ENCODE results near the gene C9orf43.
"Not testable (repeated sequence)": the region's sequence is repeated elsewhere in the genome, so short reads cannot be mapped to it uniquely, and the experiment has no call there.

The C9orf43 gene, protein sequence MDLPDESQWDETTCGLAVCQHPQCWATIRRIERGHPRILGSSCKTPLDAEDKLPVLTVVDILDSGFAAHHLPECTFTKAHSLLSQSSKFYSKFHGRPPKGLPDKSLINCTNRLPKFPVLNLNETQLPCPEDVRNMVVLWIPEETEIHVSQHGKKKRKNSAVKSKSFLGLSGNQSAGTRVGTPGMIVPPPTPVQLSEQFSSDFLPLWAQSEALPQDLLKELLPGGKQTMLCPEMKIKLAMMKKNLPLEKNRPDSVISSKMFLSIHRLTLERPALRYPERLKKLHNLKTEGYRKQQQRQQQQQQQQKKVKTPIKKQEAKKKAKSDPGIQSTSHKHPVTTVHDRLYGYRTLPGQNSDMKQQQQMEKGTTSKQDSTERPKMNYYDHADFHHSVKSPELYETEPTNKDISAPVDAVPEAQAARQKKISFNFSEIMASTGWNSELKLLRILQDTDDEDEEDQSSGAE

DNA sequence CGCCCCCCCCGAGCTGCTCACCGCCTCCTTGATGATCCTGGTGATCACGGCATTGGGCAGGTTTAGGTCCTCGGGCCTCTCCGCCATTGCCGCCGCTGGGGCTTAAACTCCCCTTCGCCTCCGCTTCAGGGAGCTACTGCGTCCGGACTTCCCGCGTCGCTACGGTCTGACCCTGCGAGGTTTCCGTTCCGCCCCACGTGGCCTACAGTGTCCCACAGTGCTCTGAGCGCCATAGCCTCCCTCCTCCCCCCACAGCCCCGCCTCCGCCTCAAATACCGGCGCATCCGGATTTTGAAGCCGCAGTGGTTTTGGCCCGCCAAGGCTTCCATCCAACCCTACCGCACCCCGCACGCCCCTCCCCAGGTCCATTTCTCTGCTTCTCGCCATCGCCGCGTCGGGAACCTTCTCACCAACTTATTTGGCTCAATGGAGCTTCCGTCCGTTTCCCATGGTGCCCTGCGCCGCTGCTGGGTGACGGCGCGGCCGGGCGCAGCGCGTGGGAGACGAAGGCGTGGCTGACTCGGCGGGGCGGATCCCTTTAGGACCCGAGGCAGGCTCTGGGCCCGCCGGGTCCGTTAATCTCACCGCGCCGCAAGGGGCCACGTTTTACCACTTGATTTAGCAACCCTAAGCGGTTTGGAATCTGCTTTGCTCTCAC, at the start of gene C9orf43, which contains the start of gene POLE3:
Gene C9orf43 (plus strand): TSS at position 541 of the 658 bp plus-strand sequence. CDS start 2,747 bp downstream, outside the sequence.
Gene POLE3 (minus strand): TSS at position 469 of the 658 bp plus-strand sequence. CDS start 382 bp downstream, at position 87.
- peak; percentile 94 to 95 for DNase-seq

DNA sequence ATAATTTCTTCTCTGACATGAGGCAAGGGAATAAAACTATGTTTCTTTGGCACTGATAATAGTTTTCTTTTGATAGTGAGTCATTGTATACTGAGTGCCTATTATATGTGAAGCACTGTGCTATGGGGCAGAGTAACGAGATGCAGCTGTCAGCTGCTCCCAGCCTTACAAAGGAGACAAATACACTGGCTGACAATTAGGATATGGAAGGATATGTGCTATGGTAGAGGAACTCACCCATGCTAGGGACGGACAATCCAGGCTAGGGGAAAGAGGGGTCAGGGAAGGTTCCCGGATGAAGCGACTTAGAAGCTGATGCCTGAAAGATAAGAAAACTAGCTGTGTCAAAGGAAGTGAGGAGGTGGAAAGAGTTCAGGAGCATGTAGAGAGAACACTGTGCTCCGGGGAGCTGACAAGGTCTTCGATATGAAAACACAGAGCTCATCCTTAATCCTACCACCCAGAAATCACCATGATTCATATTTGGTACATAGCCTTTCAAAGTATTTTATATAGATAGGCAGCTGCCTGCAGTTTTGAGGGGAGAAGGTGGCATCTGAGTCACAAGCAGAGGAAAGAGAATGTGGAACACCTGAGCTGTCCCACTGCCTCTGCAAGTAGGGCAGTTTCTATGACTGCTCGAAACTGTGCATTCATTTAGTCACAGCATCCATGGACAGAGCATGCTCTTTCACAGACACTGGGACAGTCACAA, 49.1 kb upstream of the C9orf43 start:
- DNase-seq, result no peak

DNA sequence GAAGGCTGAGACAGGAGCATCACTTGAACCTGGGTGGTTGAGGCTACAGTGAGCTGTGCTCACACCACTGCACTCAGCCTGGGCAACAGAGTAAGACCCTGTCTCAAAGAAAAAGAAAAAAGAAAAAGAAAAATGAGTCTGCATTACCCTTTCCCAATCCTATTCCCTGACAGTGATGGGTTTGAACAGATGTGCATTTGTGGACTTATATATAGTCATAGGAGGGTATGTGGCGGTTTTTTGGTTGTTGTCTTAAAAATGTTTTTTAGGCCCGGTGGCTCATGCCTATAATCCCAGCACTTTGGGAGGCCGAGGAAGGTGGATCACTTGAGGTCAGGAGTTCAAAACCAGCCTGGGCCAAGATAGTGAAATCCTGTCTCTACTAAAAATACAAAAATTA, 47.2 kb upstream of the C9orf43 start:
- DNase-seq, result no peak

DNA sequence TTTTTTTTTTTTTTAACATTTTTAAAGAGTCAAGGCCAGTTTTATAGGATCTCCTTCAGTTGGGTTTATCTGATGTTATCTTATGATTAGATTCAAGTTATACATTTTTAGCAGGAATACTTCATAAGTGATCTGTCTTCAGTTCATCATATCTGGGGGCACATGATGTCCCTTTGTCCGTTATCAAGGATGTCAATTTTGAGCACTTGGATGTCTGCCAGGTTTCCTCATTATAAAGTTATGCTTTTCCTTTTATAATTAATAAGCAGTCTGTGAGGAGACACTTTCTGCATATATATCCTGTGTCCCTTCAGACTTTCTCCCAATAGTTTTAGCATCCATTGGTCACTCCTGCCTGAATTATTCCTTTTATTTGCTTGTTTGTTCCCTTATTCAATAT, 45.6 kb upstream of the C9orf43 start:
- no peak for DNase-seq

DNA sequence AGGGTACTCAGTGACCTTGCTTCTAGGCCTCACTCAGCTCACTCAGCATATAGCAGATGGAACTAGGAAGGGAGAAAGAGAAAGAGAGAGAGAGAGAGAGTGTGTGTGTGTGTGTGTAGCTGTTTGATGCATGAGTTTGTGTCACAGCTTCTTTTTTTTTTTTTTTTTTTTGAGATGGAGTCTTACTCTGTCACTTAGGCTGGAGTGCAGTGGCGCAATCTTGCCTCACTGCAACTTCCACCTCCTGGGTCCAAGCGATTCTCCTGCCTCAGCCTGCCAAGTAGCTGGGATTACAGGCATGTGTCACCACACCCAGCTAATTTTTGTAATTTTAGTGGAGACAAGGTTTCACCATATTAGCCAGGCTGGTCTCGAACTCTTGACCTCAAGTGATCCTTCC, 44.9 kb upstream of the C9orf43 start:
- DNase-seq, result not testable (repeated sequence)

DNA sequence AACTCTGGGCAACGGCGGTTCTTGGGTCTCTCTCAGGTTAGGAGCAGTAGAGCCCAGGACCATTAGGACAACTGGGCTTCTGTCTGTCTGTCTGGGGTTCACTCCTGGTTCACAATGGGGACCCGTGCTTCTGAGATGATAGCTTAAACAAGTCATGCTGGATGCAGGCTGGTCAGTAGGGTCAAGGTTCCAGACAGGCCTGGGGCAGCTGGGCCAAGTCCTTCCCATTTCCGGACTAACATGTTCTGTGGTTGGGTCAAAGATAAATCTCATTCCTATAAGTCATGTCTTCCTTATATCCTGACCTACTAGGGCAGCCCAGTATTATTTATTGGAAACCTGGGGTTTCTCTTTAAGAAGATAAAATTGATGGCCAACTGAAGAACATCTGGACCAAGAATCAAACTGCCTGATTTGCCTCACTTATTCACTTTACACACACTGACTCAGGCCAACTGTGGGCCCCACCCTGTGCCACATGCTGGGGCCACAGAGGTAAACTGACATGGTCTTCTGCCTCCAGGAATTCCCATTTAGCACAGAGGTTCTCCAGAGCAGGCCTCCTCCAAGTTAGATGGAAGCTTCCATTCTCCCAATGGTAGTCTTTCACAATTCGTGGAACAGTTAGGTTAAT, 42.1 kb upstream of the C9orf43 start:
- DNase-seq, result no peak

DNA sequence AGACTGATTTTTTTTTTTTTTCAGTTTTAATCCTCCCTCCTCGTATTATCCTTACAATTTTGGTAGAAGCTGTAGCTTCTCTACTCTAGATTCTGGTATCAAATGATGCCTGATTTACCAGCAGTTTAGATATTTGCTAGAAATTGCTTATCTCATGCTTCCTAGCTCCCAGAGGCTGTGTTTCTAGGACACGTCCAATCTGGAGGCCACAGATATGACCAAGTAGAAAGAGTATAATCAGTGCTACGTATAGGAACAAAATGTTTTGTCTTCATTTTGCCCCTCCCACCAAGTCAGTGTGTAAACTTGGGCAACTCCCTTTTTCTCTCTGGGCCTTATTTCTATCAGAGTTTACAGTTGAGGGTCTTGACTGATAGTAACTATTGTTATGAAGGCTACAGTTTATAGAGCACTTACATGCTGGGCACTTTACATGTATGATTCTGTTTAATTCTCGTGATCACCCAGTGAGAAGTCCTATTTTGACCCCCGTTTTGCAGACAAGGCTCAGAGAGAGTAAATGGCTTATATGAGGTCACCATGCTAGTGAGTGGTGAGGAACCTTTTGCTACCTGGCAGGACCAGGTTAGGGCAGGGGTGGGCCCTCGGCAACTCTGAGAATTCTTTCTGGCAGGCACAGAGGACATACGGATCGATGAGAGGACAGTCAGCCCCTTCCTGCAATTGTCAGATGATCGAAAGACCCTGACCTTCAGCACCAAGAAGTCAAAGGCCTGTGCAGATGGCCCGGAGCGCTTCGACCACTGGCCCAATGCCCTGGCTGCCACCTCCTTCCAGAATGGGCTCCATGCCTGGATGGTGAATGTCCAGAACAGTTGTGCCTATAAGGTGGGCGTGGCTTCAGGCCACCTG, 41.3 kb upstream of the C9orf43 start:
- no peak for DNase-seq

DNA sequence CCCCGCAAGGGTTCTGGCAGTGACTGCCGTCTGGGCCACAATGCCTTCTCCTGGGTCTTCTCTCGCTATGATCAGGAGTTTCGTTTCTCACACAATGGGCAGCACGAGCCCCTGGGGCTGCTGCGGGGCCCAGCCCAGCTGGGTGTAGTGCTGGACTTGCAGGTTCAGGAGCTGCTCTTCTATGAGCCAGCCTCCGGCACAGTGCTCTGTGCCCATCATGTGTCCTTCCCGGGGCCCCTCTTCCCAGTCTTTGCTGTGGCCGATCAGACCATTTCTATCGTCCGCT, 40.7 kb upstream of the C9orf43 start:
- no peak for DNase-seq

DNA sequence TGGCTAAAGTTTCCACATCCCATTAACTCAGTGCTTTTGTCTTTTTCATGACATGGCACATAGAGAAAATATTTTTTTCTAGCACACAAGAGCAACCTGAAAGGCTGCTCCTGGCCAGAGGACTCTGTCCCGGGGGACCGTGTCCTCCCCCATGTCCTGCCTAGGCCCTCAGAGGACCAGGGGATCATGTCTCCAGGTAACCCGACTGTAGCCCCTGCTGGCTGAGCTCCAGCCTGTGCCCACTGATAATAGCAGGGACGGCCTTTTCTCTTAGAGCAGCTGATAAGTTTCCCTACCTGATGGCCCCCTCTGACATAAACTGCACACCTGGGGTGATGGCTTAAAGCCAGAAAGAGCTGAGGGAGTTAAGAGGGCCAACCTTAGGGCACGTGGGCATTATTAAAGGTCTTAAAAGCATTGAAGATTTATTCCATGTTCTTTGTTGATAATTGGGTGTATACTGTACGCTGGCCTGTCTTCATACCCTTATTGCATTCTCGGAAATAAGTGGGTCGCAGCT, 39.7 kb upstream of the C9orf43 start:
- no peak for DNase-seq

DNA sequence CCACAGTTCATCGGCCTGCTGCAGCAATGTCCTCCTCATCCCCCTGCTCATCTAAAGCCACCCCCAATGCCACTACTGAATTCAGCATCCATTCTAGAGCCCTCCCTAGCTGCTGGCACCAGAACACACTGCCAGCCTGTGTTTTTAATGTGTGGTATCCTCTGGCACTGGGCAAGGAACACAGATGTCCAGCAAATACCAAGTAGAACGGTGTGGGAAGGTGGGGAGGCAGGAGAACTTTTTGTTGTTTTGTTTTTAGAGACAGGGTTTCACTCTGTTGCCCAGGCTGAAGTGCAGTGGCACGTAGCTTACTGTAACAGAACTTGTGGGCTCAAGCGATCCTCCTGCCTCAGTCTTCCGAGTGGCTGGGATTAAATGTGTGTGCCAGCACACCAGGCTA, 38.5 kb upstream of the C9orf43 start:
- no peak for DNase-seq

DNA sequence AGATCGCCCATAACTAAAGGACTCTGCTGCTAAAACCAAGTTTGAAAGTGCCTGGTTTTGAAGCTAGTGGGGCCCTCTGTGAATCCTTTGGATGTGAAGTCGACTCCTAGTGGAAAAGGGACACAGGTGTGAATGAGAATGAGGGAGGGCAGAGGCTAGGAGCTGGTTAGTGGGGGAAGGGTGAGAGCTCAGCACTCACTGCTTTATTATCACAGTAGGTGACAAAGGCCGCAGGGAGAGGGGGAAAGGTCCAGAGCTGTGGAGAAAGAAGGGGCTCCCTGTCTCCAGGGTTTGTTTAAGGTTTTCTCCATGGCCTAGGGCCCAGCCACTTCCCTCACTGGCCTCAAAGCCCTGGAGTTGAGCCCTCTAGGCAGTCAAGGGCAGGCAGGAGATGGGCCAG, 37.3 kb upstream of the C9orf43 start:
- DNase-seq, result no peak

DNA sequence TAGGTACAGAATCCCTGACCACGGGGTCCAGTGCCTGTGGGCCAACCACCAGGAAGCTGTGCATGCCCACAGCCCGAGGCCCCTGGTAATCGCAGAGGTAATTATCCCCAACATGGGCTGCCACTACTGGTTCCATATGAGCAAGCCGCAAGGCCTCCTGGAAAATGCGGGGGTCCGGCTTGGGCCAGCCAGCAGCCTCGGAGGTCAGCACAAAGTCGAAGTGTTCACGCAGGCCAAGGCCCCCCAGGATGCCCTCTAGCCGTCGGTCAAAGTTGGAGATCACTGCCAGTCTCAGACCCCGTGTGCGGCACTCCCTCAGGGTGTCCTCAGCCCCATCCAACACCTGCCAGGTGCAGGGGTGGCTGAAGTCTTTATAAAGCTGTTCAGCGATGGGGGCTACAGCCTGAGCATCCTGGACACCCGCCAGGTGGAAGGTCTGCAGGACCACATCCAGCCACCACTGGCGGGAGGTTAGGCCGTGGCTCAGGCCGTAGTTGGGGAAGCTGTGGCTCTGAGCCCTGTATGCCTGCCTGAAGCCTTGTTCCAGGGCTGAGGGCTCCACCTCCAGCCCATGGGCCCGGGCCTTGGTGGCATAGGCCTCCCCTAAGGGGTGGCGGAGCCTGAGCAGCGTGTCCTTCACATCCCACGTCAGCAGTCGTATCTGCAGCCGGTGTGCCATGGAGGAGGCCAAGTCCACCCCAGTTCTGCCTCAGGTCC, 36.7 kb upstream of the C9orf43 start:
- no peak for DNase-seq

DNA sequence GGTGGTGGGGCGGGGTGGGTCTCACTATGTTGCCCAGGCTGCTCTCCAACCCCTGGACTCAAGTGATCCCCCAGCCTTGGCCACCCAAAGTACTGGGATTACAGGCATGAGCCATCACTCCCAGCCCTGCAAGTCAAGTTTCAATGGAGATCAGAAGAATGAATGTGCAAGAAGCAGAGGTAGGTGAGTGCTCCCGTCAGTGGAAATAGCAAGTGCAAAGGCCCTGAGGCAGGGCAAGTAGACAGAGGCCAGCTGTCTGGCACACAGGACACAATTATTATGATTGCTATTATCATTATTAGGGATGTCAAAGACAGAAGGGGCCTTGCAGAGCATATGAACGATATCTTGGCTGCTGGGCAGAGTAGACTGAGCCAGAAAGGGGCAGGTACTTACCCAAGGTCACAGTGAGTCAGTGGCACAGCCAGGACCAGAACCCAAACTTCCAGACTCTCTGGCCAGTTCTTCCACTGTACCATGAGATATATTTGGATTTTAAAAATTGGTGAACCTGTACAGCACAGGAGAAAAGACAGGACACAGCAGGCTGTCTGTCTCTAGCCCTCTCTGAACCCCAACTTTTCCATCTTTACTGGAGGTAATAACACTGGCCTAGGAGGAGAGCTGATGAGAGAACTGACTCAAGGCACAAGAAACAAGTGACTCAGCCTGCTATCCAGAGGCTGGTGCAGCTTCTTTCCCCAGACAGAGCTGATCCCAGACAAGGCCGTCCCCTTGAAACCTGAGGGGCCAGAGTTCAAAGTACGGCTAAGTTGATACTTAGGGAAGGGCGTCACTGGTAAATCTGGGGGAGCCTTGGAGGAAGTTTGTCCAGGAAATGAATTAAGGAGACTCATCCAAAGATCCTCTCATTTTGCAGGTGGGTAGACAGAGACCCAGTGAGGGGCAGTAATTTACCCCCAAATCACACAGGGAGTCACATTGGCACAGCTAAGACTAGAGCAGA, 35.2 kb upstream of the C9orf43 start:
- DNase-seq, result no peak

DNA sequence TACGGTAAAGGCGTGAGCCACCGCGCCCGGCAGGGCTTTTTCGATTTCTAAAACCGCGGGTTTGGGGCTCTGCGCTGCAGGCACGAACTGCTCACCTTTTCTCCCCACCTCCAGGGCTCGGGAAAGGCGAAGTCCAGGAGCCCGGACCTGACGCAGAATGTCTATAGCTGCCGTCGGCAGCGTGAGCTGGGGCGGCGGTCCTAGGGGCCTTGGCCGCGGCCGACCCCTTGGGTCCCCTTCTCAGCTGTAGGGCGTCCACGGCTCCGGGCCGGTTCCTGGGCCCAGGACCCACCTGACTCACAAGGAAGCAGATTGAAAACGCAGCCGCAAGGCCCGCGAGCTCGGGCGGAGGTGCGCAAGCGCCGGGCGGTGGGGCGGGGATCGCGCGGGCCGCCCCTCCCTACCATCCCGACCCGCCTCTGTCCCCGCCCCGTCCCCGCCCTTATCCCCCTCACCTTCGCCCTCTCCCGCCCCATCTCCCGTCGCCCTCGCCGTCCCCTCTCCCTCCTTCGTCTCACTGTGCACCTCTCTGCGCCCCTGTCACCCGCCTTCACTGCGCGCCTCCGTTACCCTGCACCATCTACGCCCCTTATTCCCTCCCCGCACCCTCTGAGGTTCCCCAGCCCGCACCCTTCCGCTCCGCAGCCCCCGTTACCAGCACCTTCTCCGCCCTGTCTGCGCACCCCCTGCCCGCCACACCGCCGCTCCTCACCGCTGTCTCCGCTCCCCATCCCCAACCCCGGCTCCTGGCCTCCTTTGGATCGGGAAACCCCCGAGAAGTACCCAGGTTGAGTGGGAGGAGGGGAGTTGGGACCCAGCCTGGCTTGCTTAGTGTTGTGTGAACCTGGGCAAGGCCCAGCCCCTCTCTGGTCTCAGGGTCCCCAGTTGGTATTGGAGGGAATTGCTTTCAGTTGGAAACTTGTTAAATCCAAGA, 33.6 kb upstream of the C9orf43 start, which contains the start of gene HDHD3:
Gene HDHD3 (minus strand): TSS at position 353 of the 934 bp plus-strand sequence. CDS start 2,632 bp downstream, outside the sequence.
- DNase-seq, result peak; percentile 74 to 81

DNA sequence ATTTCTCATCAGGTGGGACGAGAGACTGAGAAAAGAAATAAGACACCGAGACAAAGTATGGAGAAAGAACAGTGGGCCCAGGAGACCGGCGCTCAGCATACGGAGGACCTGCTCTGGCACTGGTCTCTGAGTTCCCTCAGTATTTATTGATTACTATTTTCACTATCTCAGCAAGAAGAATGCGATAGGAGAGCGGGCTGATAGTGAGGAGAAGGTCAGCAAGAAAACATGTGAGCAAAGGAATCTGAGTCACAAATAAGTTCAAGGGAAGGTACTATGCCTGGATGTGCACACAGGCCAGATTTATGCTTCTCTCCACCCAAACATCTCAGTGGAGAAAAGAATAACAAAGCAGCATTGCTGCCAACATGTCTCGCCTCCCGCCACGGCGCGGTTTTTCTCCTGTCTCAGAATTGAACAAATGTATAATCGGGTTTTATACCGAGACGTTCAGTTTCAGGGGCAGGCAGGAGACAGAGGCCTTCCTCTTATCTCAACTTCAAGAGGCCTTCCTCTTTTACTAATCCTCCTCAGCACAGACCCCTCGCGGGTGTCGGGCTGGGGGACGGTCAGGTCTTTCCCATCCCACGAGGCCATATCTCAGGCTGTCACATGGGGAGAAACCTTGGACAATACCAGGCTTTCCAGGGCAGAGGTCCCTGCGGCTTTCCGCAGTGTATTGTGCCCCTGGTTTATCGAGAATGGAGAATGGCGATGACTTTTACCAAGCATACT, 31.3 kb upstream of the C9orf43 start:
- DNase-seq, result not testable (repeated sequence)

DNA sequence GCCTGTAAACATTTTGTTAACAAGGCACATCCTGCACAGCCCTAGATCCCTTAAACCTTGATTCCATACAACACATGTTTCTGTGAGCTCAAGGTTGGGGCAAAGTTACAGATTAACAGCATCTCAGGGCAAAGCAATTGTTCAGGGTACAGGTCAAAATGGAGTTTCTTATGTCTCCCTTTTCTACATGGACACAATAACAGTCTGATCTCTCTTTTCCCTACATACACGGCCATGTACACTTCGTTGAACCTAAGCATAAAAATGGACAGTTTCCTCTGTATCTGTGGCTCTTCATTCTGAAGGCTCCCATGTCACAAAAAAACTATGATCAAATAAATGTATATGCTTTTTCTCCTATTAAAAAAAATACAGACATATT, 30.7 kb upstream of the C9orf43 start:
- not testable (repeated sequence) for DNase-seq

DNA sequence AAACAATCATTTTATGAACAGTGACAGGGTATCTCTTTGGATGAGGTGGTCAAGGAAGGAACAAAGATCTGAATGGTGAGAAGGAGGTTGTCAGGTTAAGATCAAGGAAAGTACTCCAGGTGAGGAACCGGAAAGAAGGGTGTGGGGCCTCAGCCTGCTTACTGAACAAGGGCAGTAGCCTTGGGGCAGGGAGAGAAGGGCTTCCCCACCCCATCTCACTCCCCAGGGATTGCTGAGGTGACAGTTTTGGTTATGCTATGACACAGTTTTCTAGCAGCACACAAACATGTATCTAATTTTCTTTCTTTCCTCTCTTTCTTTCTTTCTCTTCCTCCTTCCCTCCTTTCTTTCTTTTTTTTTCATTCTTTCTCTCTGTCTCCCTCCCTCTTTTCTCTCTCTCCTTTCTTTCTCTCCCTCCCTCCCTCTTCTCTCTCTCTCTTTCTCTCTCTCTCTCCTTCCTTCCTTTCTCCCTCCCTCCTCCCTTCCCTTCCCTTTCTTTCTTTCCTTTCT, 29.6 kb upstream of the C9orf43 start:
- DNase-seq, result no peak

DNA sequence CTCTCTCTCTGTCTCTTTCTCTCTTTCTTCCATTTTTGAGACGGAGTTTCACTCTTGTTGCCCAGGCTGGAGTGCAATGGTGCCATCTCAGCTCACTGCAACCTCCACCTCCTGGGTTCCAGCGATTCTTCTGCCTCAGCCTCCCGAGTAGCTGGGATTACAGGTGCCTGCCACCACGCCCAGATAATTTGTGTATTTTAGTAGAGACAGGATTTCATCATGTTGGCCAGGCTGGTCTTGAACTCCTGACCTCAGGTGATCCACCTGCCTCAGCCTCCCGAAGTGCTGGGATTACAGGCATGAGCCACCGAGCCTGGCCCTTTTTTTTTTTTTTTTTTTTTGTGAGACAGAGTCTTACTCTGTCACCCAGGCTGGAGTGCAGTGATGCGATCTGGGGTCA, 29.1 kb upstream of the C9orf43 start:
- DNase-seq, result not testable (repeated sequence)

All from stimulated activated CD4-positive, alpha-beta T cell treated with anti-CD3 and anti-CD28 coated beads, Interleukin-4, amount 100 ng/mL, for 4 hours (primary cell).